Endothelial cell of umbilical vein (primary cell): Measurements from ENCODE around the gene SPATA1. TPM values are rescaled to one million over a fixed set of nuclear protein-coding genes. Genes with fewer than 3 reads are reported as not detected.

Experiments used
- BruUV-seq: library from RNA; stranded (reverse); fragments of 400-500 nt; replicated peaks from 2 replicates; lab custom pipeline; 2021; lab: Mats Ljungman, UMichigan
- CTCF ChIA-PET: fragments of 300-600, 350-600 bp; sonication (Branson Sonifier 250); formaldehyde crosslinking; loops from one replicate; lab custom pipeline; 2021; ENCODE audit warnings: antibody characterized with exemption, inconsistent platforms; lab: Charles Lee
- POLR2A ChIA-PET: fragments of 300-600, 350-600 bp; sonication (Branson Sonifier 250); formaldehyde crosslinking; loops from one replicate; lab custom pipeline; 2021; ENCODE audit warnings: antibody characterized with exemption, inconsistent platforms; lab: Charles Lee
- DNase-seq: peaks from one replicate; pipeline ENCODE4 v3.0.0-alpha.2; 2011; ENCODE audit warnings: low read depth, low spot score
- FAIRE-seq: peaks from 2 replicates; lab custom pipeline; 2011; peaks lifted over from hg19 to GRCh38; lab: Jason Lieb, UNC
- H2AFZ ChIP-seq: 2 replicates; pipeline ENCODE4 v1.6.0; 2012; ENCODE audit warnings: low read depth, low read length, control low read depth, inconsistent platforms
- H3K27ac ChIP-seq: 2 replicates; pipeline ENCODE4 v1.5.1; 2011; ENCODE audit warnings: low read depth, mild to moderate bottlenecking, control low read depth, low read length, moderate library complexity; ENCODE audit not compliant: insufficient read depth
- H3K27me3 ChIP-seq, 2 experiments: 2 replicates each; pipeline versions ENCODE4 v1.6.0 to v1.6.1; 2011; ENCODE audit warnings: low read length in 2 of 2, mixed read lengths in 1 of 2; ENCODE audit not compliant: control insufficient read depth in 2 of 2, insufficient read depth in 2 of 2
- H3K36me3 ChIP-seq, 2 experiments: 2 replicates in 1 of 2; 3 replicates in 1 of 2; pipeline ENCODE4 v1.5.1; 2011; ENCODE audit warnings: low read length in 2 of 2, mild to moderate bottlenecking in 1 of 2, moderate library complexity in 1 of 2; ENCODE audit not compliant: control insufficient read depth in 2 of 2, insufficient read depth in 2 of 2; ENCODE audit errors: extremely low read depth in 1 of 2
- H3K4me1 ChIP-seq: 3 replicates; pipeline ENCODE4 v1.5.1; 2011; ENCODE audit warnings: mild to moderate bottlenecking, low read length; ENCODE audit not compliant: control insufficient read depth, insufficient read depth; ENCODE audit errors: extremely low read depth
- H3K4me2 ChIP-seq: 2 replicates; pipeline ENCODE4 v1.6.1; 2011; ENCODE audit warnings: low read length, control low read depth, mixed read lengths; ENCODE audit not compliant: insufficient read depth
- H3K4me3 ChIP-seq, 3 experiments: fragments of 200-600 bp in 1 of 3; sonication (generic), shearing (Covaris generic) in 1 of 3; replicated peaks in 1 of 3; 2 replicates each; pipeline ENCODE4 v1.5.1; 2011 to 2016; ENCODE audit warnings: control low read depth in 3 of 3, low read length in 3 of 3, mild to moderate bottlenecking in 2 of 3, inconsistent platforms in 1 of 3, low read depth in 1 of 3, moderate library complexity in 1 of 3; ENCODE audit not compliant: insufficient read depth in 1 of 3
- H3K79me2 ChIP-seq: 2 replicates; pipeline ENCODE4 v1.6.0; 2012; ENCODE audit warnings: low read length, inconsistent platforms; ENCODE audit not compliant: control insufficient read depth, insufficient read depth
- H3K9ac ChIP-seq: replicated peaks from 2 replicates; pipeline ENCODE3; 2011; ENCODE audit warnings: low read length, control low read depth; ENCODE audit not compliant: insufficient read depth; ENCODE audit errors: extremely low read depth
- H3K9me1 ChIP-seq: replicated peaks from 3 replicates; pipeline ENCODE4 v1.6.0; 2011; ENCODE audit warnings: mild to moderate bottlenecking, low read length; ENCODE audit not compliant: control insufficient read depth, insufficient read depth; ENCODE audit errors: extremely low read depth
- H3K9me3 ChIP-seq: replicated peaks from 2 replicates; pipeline ENCODE4 v1.5.1; 2012; ENCODE audit warnings: low read length, inconsistent platforms; ENCODE audit not compliant: control insufficient read depth, insufficient read depth
- H4K20me1 ChIP-seq: replicated peaks from 2 replicates; pipeline ENCODE3; 2011; ENCODE audit warnings: mild to moderate bottlenecking, low read length; ENCODE audit not compliant: control insufficient read depth, insufficient read depth; ENCODE audit errors: extremely low read depth
- CTCF ChIP-seq, 2 donors: IDR thresholded peaks; 1 replicate in 1 of 2; 2 replicates in 1 of 2; pipeline ENCODE4 v1.5.1; 2011; ENCODE audit warnings: low read length in 2 of 2, mild to moderate bottlenecking in 2 of 2, moderate library complexity in 2 of 2, control low read depth in 1 of 2, inconsistent platforms in 1 of 2, low read depth in 1 of 2; ENCODE audit not compliant: insufficient read depth in 1 of 2; ENCODE audit errors: extremely low read depth in 1 of 2
- EZH2 ChIP-seq: IDR thresholded peaks from 2 replicates; pipeline ENCODE4 v1.6.1; 2012; ENCODE audit warnings: borderline replicate concordance, low read depth, mild to moderate bottlenecking, moderate library complexity, low read length, inconsistent platforms; ENCODE audit not compliant: severe bottlenecking
- FOS ChIP-seq: IDR thresholded peaks from 2 replicates; pipeline ENCODE4 v1.6.1; 2011; ENCODE audit warnings: mild to moderate bottlenecking, low read length, moderate library complexity, borderline replicate concordance; ENCODE audit not compliant: insufficient read depth
- GATA2 ChIP-seq: IDR thresholded peaks from 2 replicates; pipeline ENCODE4 v1.7.0; 2011; ENCODE audit warnings: low read depth, mild to moderate bottlenecking, moderate library complexity, mixed read lengths, low read length; ENCODE audit not compliant: insufficient read length, insufficient read depth
- JUN ChIP-seq: IDR thresholded peaks from 2 replicates; pipeline ENCODE4 v1.6.1; 2011; ENCODE audit warnings: borderline replicate concordance, low read depth; ENCODE audit not compliant: insufficient read length, insufficient read depth
- MAX ChIP-seq: IDR thresholded peaks from 2 replicates; pipeline ENCODE4 v1.6.1; 2011; ENCODE audit not compliant: insufficient read depth, insufficient read length
- MYC ChIP-seq: IDR thresholded peaks from one replicate; pipeline ENCODE4 v1.6.1; 2011; ENCODE audit warnings: mild to moderate bottlenecking, low read depth, low read length
- POLR2A ChIP-seq: IDR thresholded peaks from 2 replicates; pipeline ENCODE4 v1.6.1; 2012; ENCODE audit warnings: low read depth, mild to moderate bottlenecking, control low read depth, low read length
- POLR2AphosphoS5 ChIP-seq: IDR thresholded peaks from 2 replicates; pipeline ENCODE4 v1.6.1; 2012; ENCODE audit warnings: low read depth, mild to moderate bottlenecking, control low read depth, low read length, moderate library complexity; ENCODE audit not compliant: insufficient read depth
- dilution Hi-C: fragments of 300-500 bp; cut with MboI; formaldehyde crosslinking; loops from one replicate; pipeline ENCODE4 v1.15.0; 2019; ENCODE audit warnings: low sequenced_read_pairs; ENCODE audit not compliant: extremely low pct_ligation_motif_present
- intact Hi-C: fragments of 100-400 bp; cut with micrococcal nuclease; formaldehyde crosslinking; loops from one replicate; pipeline ENCODE4 v1.10.0; 2022
- polyA plus RNA-seq, 4 experiments: library from polyadenylated mRNA; depleted of rRNA in 3 of 4; stranded (reverse) in 3 of 4; unstranded in 1 of 4; fragments of >200 nt; gene quantifications; 2 replicates each; pipeline versions ENCODE4 v1.2.1 to v1.2.3, GENCODE V29; 2011 to 2012; ENCODE audit warnings: missing spikeins in 1 of 4
- total RNA-seq: library from RNA; stranded (reverse); gene quantifications from 2 replicates; pipeline ENCODE4 v1.2.3, GENCODE V29; 2021

Gene SPATA1
- total and polyA plus RNA-seq, 2 donors (not counting 3 experiments of a cell fraction or from before 2014, with no cell fraction given) = 1.7 to 1.8 TPM

- Histone ChIP-seq H3K4me2 (no peak overlapping the region), H3K9me3 (no peaks in the 10 kb centered on the region), H3K4me3 (no peak overlapping the region), H3K9ac (no peak overlapping the region), H4K20me1 (peaks cover 2% of the 10 kb centered on the region), H3K79me2 (peaks cover 25% of the 10 kb centered on the region), H3K36me3 (peaks cover 7 to 17% of the 10 kb centered on the region in 2 experiments), H3K4me1 (no peaks in the 10 kb centered on the region), H3K9me1 (no peaks in the 10 kb centered on the region), H3K27me3 (no peaks in the 10 kb centered on the region), H2AFZ (no peak overlapping the region), H3K27ac (no peak overlapping the region)
- ChIA-PET CTCF (no interaction called here), POLR2A (no interaction called here)
- TF ChIP-seq POLR2AphosphoS5 = no peak
- dilution Hi-C loops (no loop called here), intact Hi-C loops (no loop called here)
- no TSS peak for BruUV-seq
- FAIRE-seq = no peak
- DNase-seq = no peak
Observed at GRCh38 chr1:84488107-84488506, 18.1 kb upstream of the SPATA1 start.

DNA sequence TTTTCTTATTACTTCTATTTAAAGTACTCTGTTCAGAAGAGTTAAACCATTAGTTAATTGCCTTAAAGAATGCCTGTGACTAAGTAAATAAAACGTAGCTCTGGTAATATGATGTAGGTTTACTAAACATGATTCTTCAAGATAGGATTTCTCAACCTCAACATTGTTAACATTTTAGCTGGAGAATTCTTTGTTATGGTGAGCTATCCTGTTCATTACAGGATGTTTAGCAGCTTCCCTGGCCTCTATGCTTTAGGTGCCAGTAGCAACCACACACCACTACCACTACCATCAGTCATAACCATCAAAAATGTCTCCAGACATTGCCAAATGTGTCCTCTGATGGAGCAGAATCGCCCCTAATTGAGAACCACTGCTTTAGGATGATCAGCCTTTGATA lies 16.4 kb upstream of the SPATA1 start:
- Histone ChIP-seq H3K9ac (no peak overlapping the region), H3K4me1 (no peaks in the 10 kb centered on the region), H4K20me1 (peaks cover 2% of the 10 kb centered on the region), H3K79me2 (peaks cover 24% of the 10 kb centered on the region), H3K9me3 (no peaks in the 10 kb centered on the region), H3K27me3 (no peaks in the 10 kb centered on the region), H3K36me3 (peaks cover 7 to 11% of the 10 kb centered on the region in 2 experiments), H3K27ac (no peak overlapping the region), H3K4me3 (no peak overlapping the region), H2AFZ (no peak overlapping the region), H3K9me1 (no peaks in the 10 kb centered on the region), H3K4me2 (no peak overlapping the region)
- BruUV-seq = no TSS peak
- intact Hi-C loops (no loop called here), dilution Hi-C loops (no loop called here)
- TF ChIP-seq POLR2A (no peak), POLR2AphosphoS5 (no peak), MYC (no peak), MAX (no peak), GATA2 (no peak), EZH2 (no peak), CTCF (IDR thresholded peaks at IDR 0.05; ENCODE audit: extremely low read depth in 1 of 2, insufficient read depth in 1 of 2, low read depth in 1 of 2, low read length in 2 of 2) (no peak), FOS (no peak), JUN (no peak)
- FAIRE-seq = no peak
- no peak for DNase-seq
- POLR2A ChIA-PET = no interaction called here
- CTCF ChIA-PET = interaction anchor here (1.1 kb wide), 1 partner anchor 13 kb away, joined by 3 read pairs; no protein-coding TSS in a partner anchor
